K562 (cell line): ENCODE data around the gene PTPRB. TPM values are rescaled to one million over a fixed set of nuclear protein-coding genes. Genes with fewer than 3 reads are reported as not detected.

Experiments used
- ATAC-seq: fragments of 200-7000 bp; cut with Tn5 transposase; 3 replicates; pipeline ENCODE4 v1.9.1; 2020; ENCODE audit warnings: moderate library complexity
- BruUV-seq: library from RNA; stranded (reverse); fragments of 400-500 nt; replicated peaks from 2 replicates; lab custom pipeline; 2021; lab: Mats Ljungman, UMichigan
- CTCF ChIA-PET: fragments of 300-600 bp; formaldehyde crosslinking; extraction: SDS; loops from one replicate; lab custom pipeline; 2021; ENCODE audit warnings: low intra/inter-chr PET ratio; lab: Yijun Ruan, JAX
- POLR2A ChIA-PET: fragments of 300-600, 350-650 bp; sonication (Branson Sonifier 250); formaldehyde crosslinking; extraction: SDS; loops from one replicate; lab custom pipeline; 2021; ENCODE audit warnings: antibody characterized with exemption, inconsistent platforms; lab: Yijun Ruan, JAX
- DNase-seq, 4 experiments: peaks; one replicate each; pipeline versions ENCODE4 v3.0.0 to v3.0.0-alpha.2; 2011 to 2018; ENCODE audit warnings: low spot score in 3 of 4, mixed read lengths in 3 of 4; ENCODE audit errors: extremely low read depth in 1 of 4
- FAIRE-seq: peaks from 2 replicates; lab custom pipeline; 2011; peaks lifted over from hg19 to GRCh38; lab: Jason Lieb, UNC
- H2AFZ ChIP-seq: 2 replicates; pipeline ENCODE4 v1.6.0; 2011; ENCODE audit warnings: low read depth, low read length, control low read depth, inconsistent platforms
- H3K27ac ChIP-seq: fragments of 200-600 bp; 3 replicates; pipeline ENCODE4 v1.8.0; 2011; ENCODE audit warnings: low read depth, mild to moderate bottlenecking, control low read depth, inconsistent platforms, low read length, moderate library complexity, mixed read lengths; ENCODE audit errors: extremely low read depth
- H3K27me3 ChIP-seq, 2 experiments: fragments of 300-600 bp in 1 of 2; 2 replicates in 1 of 2; 3 replicates in 1 of 2; pipeline versions ENCODE4 v1.6.0 to v1.8.0; 2011; ENCODE audit warnings: inconsistent platforms in 2 of 2, low read length in 2 of 2, mild to moderate bottlenecking in 1 of 2, mixed read lengths in 1 of 2, moderate library complexity in 1 of 2; ENCODE audit not compliant: control insufficient read depth in 2 of 2, insufficient read depth in 2 of 2
- H3K36me3 ChIP-seq: fragments of 300-600 bp; 3 replicates; pipeline ENCODE4 v1.8.0; 2011; ENCODE audit warnings: mild to moderate bottlenecking, low read length, inconsistent platforms; ENCODE audit not compliant: control insufficient read depth, insufficient read depth
- H3K4me1 ChIP-seq, 2 experiments: fragments of 200-600 bp in 1 of 2; replicated peaks in 1 of 2; 2 replicates in 1 of 2; 3 replicates in 1 of 2; pipeline versions ENCODE4 v1.5.1 to v1.8.0; 2011; ENCODE audit warnings: inconsistent platforms in 2 of 2, low read length in 2 of 2, mild to moderate bottlenecking in 1 of 2, mixed read lengths in 1 of 2, moderate library complexity in 1 of 2; ENCODE audit not compliant: control insufficient read depth in 2 of 2, insufficient read depth in 2 of 2
- H3K4me2 ChIP-seq: 2 replicates; pipeline ENCODE4 v1.6.1; 2011; ENCODE audit warnings: low read length, control low read depth, inconsistent platforms, mixed read lengths; ENCODE audit not compliant: insufficient read depth
- H3K4me3 ChIP-seq: fragments of 200-600 bp; sonication (generic), shearing (Covaris generic); 2 replicates; pipeline ENCODE4 v1.5.1; 2016; ENCODE audit warnings: control low read depth, inconsistent platforms
- H3K79me2 ChIP-seq: fragments of 200-600 bp; 3 replicates; pipeline ENCODE4 v1.8.0; 2011; ENCODE audit warnings: low read length, inconsistent platforms; ENCODE audit not compliant: control insufficient read depth, insufficient read depth
- H3K9ac ChIP-seq, 2 experiments: 2 replicates each; pipeline versions ENCODE4 v1.6.0 to v1.6.1; 2011; ENCODE audit warnings: low read depth in 2 of 2, low read length in 2 of 2, control low read depth in 1 of 2, inconsistent platforms in 1 of 2, mild to moderate bottlenecking in 1 of 2, mixed read lengths in 1 of 2; ENCODE audit not compliant: insufficient read depth in 1 of 2
- H3K9me1 ChIP-seq: one replicate; pipeline ENCODE4 v1.6.0; 2011; ENCODE audit warnings: inconsistent platforms, mild to moderate bottlenecking, low read length, moderate library complexity; ENCODE audit not compliant: control insufficient read depth, insufficient read depth
- H3K9me3 ChIP-seq: replicated peaks from 2 replicates; pipeline ENCODE4 v1.5.1; 2011; ENCODE audit warnings: low read depth, low read length, inconsistent platforms; ENCODE audit not compliant: control insufficient read depth, insufficient read depth
- H4K20me1 ChIP-seq: replicated peaks from 2 replicates; pipeline ENCODE4 v1.6.1; 2011; ENCODE audit warnings: low read length, inconsistent platforms, mixed read lengths; ENCODE audit not compliant: control insufficient read depth, insufficient read depth
- PRMT5 ChIP-seq: sonication (generic); formaldehyde crosslinking; IDR thresholded peaks from 2 replicates; pipeline ENCODE4 v1.5.0; 2020; ENCODE audit warnings: missing genetic modification reagents
- TRIM28 ChIP-seq: fragments of 450-650 bp; IDR thresholded peaks from 2 replicates; pipeline ENCODE4 v1.6.1; 2017
- ZFP1 ChIP-seq: fragments of 450-650 bp; formaldehyde crosslinking; IDR thresholded peaks from 2 replicates; pipeline ENCODE4 v1.4.0; 2020; ENCODE audit warnings: mild to moderate bottlenecking, mixed read lengths
- ZNF316 ChIP-seq: fragments of 450-650 bp; IDR thresholded peaks from 2 replicates; pipeline ENCODE4 v1.6.1; 2016
- ZNF696 ChIP-seq: fragments of 250-450 bp; sonication (Bioruptor Pico); conservative IDR thresholded peaks from 2 replicates; pipeline ENCODE4 v1.4.0; 2020; ENCODE audit warnings: mild to moderate bottlenecking, moderate library complexity
- WGBS: fragments of 100-300 bp; shearing (Covaris generic); methylation state at CpG from one replicate; pipeline ENCODE4 v1.1.6; 2016; ENCODE audit warnings: low coverage, mixed read lengths; ENCODE audit not compliant: insufficient coverage; ENCODE audit errors: missing lambda C conversion rate; 5-methylcytosine and 5-hydroxymethylcytosine counted together
- in situ Hi-C: fragments of 300-500 bp; cut with MboI; formaldehyde crosslinking; loops from 4 replicates; pipeline ENCODE4 v1.15.0; 2018; ENCODE audit warnings: inconsistent platforms, mixed read lengths
- intact Hi-C: fragments of 100-400 bp; cut with micrococcal nuclease; formaldehyde crosslinking; loops from 2 replicates; pipeline ENCODE4 v1.14.2; 2022
- polyA plus RNA-seq, 8 experiments: library from polyadenylated mRNA; depleted of rRNA in 4 of 8; stranded (reverse) in 5 of 8; unstranded in 3 of 8; fragments of >200 nt; fragmentation: Nextera tagmentation in 2 of 8; fragmentation: Illumina TruSeq in 1 of 8; extraction: Ambion mirVana in 2 of 8; extraction: Trizol in 1 of 8; gene quantifications; 2 replicates each; pipeline versions ENCODE4 v1.2.1 to v1.2.3, GENCODE V29; 2011 to 2014; ENCODE audit warnings: inconsistent platforms in 1 of 8, missing spikeins in 1 of 8
- total RNA-seq, 7 experiments: library from RNA; depleted of rRNA in 6 of 7; stranded (reverse); fragments of >200 nt in 6 of 7; fragmentation: Illumina TruSeq in 2 of 7; extraction: Trizol in 2 of 7; gene quantifications; 2 replicates each; pipeline versions ENCODE4 v1.2.1 to v1.2.3, GENCODE V29; 2011 to 2021; ENCODE audit warnings: low replicate concordance in 1 of 7
- TF ChIP-seq, protein P1 (sequence below): fragments of 450-650 bp; IDR thresholded peaks from one replicate; pipeline ENCODE4 v1.6.1; 2018; ENCODE audit warnings: mild to moderate bottlenecking, moderate library complexity; ENCODE audit not compliant: partially characterized antibody

The PTPRB gene
- total and polyA plus RNA-seq, 9 of the 15 experiments (the other 6 are each of a cell fraction or from before 2014, with no cell fraction given): 0.46 to 5.9 (median 3.1) TPM

DNA sequence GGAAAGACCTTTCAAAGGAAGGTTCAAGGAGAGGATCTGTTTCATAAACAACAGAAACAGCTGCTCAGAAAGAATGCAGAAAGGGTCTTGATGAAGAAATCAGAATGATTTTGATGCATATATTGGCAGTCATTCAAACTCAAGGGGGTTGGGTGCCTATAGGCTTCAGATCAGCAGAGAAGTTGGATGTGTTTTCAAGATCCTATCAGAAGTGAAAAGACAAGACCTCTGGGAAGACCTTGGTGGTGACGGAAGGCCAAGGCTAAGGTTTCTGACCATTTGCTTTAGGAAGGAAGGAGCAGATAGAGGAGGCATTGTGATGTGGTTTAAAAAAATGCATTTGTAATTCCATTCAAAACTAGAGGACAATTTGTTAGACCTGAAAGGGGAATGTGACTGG lies 15.2 kb upstream of the PTPRB start:
- no TSS peak for BruUV-seq
- Histone ChIP-seq H3K4me3 (no peak overlapping the region), H3K9me1 (no peaks in the 10 kb centered on the region), H3K79me2 (no peaks in the 10 kb centered on the region), H3K9me3 (no peaks in the 10 kb centered on the region), H4K20me1 (no peaks in the 10 kb centered on the region), H2AFZ (no peak overlapping the region), H3K27me3 (no peaks in the 10 kb centered on the region), H3K4me1 (peaks cover 0 to 6% of the 10 kb centered on the region in 2 experiments; a peak in 2 of 5 replicates), H3K9ac (no peak overlapping the region), H3K4me2 (no peak overlapping the region), H3K27ac (no peak overlapping the region), H3K36me3 (peaks cover 22% of the 10 kb centered on the region; the same call in 2 of the 3 replicates)
- DNase-seq: no peak
- WGBS: 81% methylated on average over 1 of the region's 1 CpG
- no peak for ATAC-seq
- ChIA-PET CTCF (interaction anchor here (0.7 kb wide), 1 partner anchor 1295 kb away, joined by 3 read pairs; no protein-coding TSS in a partner anchor), POLR2A (interaction anchor here (0.6 to 0.7 kb wide), 2 partner anchors 14 to 496 kb away, joined by 3 to 6 read pairs; no protein-coding TSS in a partner anchor)
- TF ChIP-seq ZNF316 (no peak), TRIM28 (no peak), ZFP1 (CRISPR knock-in tag) (no peak), PRMT5 (CRISPR knock-in tag) (no peak), ZNF696 (CRISPR knock-in tag) (no peak)
- TF ChIP-seq, protein P1, sequence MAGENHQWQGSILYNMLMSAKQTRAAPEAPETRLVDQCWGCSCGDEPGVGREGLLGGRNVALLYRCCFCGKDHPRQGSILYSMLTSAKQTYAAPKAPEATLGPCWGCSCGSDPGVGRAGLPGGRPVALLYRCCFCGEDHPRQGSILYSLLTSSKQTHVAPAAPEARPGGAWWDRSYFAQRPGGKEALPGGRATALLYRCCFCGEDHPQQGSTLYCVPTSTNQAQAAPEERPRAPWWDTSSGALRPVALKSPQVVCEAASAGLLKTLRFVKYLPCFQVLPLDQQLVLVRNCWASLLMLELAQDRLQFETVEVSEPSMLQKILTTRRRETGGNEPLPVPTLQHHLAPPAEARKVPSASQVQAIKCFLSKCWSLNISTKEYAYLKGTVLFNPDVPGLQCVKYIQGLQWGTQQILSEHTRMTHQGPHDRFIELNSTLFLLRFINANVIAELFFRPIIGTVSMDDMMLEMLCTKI: no peak
- in situ Hi-C loops: no loop called here
- intact Hi-C loops: no loop called here
- no peak for FAIRE-seq
